ENCODE measurements around the gene ZNF862.
"Not testable (repeated sequence)": the region's sequence is repeated elsewhere in the genome, so short reads cannot be mapped to it uniquely, and the experiment has no call there.

The ZNF862 gene

DNA sequence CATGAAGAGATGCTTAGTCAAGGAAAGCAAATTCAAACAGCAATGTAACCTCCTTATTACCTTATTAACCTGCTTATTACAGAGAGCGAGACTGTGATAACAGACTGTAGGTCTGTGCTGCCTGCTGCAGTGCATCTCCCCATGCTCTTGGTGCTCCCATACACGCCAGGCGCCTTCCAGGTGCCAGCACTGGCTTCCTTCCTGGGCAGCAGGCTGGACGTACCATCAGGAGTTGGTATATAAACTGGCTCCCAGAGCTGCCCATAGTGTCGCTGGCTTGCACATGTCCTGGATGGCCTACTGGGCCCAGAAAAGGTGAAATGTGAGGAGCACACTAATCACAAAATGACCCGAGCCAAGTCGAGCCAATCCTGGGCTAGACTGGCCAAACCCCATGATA lies 49.1 kb downstream of the ZNF862 start:
- H3K27me3 ChIP-seq (ENCODE audit: low read depth, low read length): no peaks in the 10 kb centered on the region
- H3K36me3 ChIP-seq (ENCODE audit: control insufficient read depth in 1 of 2, insufficient read depth in 2 of 2, low read length in 2 of 2): no peaks in the 10 kb centered on the region
- H3K4me3 ChIP-seq (ENCODE audit: low read depth in 1 of 2, low read length in 2 of 2): no peak overlapping the region
- no peaks in the 10 kb centered on the region for H3K9me3 ChIP-seq (ENCODE audit: control insufficient read depth in 1 of 2, low read length in 2 of 2)
- peaks cover 6 to 19% of the 10 kb centered on the region in 2 donors for H3K4me1 ChIP-seq (ENCODE audit: control insufficient read depth in 1 of 2, insufficient read depth in 2 of 2, low read length in 2 of 2)
- no peak overlapping the region for H3K27ac ChIP-seq (ENCODE audit: low read length)

DNA sequence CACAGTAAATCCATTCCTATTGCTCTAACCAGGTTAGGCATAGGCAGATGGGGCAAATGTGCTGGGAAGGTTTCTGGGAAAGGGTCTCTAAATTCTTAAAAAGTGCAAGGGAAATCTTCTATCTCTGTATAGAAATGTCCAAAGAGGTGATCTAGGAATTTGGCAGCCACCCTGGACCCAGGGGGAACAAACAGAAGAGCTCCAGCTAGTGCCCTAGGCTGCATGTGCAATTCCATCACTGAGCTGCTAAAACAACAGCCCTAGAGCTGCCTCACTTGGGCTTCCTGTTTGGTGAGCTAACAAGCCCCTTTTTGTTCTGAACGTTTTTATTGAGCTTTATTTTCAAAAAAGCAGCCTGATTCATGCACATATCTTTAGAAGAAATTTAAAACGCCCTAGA lies 52.5 kb downstream of the ZNF862 start:
- H3K36me3 ChIP-seq (ENCODE audit: control insufficient read depth in 1 of 2, insufficient read depth in 2 of 2, low read length in 2 of 2); H3K4me1 ChIP-seq (ENCODE audit: control insufficient read depth in 1 of 2, insufficient read depth in 2 of 2, low read length in 2 of 2); H3K27me3 ChIP-seq (ENCODE audit: low read depth, low read length); H3K4me3 ChIP-seq (ENCODE audit: low read depth in 1 of 2, low read length in 2 of 2); H3K27ac ChIP-seq (ENCODE audit: low read length); H3K9me3 ChIP-seq (ENCODE audit: control insufficient read depth in 1 of 2, low read length in 2 of 2): not testable (repeated sequence)

DNA sequence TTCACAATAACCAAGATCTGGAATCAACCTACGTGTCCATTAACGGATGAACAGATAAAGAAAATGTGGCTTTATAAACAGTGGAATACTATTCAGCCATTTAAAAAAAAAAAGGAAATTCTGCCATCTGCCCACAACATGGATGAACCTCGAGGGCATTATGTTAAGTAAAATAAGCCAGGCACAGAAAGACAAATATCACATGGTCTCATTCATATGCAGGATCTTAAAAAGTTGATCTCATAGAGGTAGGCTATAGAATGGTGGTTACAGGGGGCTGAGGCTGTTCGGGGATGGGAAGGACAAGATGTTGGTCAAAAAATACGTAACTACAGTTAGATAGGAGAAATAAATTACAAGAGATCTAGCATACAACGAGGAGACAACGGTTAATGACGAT lies 56.8 kb downstream of the ZNF862 start:
- not testable (repeated sequence) for H3K36me3 ChIP-seq (ENCODE audit: control insufficient read depth in 1 of 2, insufficient read depth in 2 of 2, low read length in 2 of 2); H3K27ac ChIP-seq (ENCODE audit: low read length); H3K4me1 ChIP-seq (ENCODE audit: control insufficient read depth in 1 of 2, insufficient read depth in 2 of 2, low read length in 2 of 2); H3K9me3 ChIP-seq (ENCODE audit: control insufficient read depth in 1 of 2, low read length in 2 of 2); H3K27me3 ChIP-seq (ENCODE audit: low read depth, low read length); H3K4me3 ChIP-seq (ENCODE audit: low read depth in 1 of 2, low read length in 2 of 2)

DNA sequence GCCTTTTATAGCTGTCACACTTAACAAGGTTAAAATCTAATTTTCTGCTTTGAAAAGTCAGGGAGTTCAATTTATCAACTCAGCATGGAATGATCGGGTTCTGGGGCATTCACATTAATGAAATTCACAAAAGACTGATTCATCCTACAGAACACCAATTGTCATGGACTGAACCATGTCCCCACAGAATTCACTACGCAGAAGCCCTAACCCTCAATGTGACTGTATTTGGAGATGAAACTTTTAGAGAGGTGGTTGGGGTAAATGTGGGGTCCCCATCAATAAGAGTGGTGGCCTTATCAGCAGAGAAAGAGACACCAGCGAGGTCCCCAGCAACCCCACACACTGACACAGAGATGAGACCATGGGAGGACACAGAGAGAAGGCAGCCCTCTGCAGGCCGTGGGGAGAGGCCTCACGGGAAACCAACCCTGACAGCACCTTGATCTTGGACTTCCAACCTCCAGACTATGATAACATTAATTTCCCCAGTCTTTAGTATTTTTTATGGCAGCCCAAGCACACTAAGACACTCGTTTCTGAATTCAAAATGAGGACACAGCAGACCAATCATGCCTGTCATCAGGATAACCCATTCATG lies 69.7 kb downstream of the ZNF862 start:
- H3K4me1 ChIP-seq (ENCODE audit: control insufficient read depth in 1 of 2, insufficient read depth in 2 of 2, low read length in 2 of 2); H3K27ac ChIP-seq (ENCODE audit: low read length); H3K27me3 ChIP-seq (ENCODE audit: low read depth, low read length); H3K36me3 ChIP-seq (ENCODE audit: control insufficient read depth in 1 of 2, insufficient read depth in 2 of 2, low read length in 2 of 2); H3K4me3 ChIP-seq (ENCODE audit: low read depth in 1 of 2, low read length in 2 of 2); H3K9me3 ChIP-seq (ENCODE audit: control insufficient read depth in 1 of 2, low read length in 2 of 2): not testable (repeated sequence)

DNA sequence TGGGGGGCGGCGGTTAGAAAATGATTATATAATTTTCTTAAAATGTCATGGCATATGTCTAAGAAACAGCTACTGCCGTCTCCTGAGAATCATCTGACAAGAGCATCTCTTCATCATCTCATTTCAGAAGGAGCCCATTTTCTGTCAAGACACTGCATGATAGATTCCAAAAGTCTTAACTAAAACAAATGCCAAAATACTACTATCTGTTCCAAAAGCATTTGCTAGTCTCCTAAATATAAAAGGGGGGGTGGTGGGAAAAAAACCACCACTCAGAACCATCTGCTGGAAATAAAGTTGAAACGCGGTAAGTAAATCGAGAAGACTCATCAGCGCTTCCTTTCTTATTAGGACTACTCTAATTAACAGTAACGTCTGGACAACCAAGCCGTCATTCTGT lies 72.0 kb downstream of the ZNF862 start:
- not testable (repeated sequence) for H3K36me3 ChIP-seq (ENCODE audit: control insufficient read depth in 1 of 2, insufficient read depth in 2 of 2, low read length in 2 of 2); H3K9me3 ChIP-seq (ENCODE audit: control insufficient read depth in 1 of 2, low read length in 2 of 2); H3K4me3 ChIP-seq (ENCODE audit: low read depth in 1 of 2, low read length in 2 of 2); H3K27ac ChIP-seq (ENCODE audit: low read length); H3K27me3 ChIP-seq (ENCODE audit: low read depth, low read length); H3K4me1 ChIP-seq (ENCODE audit: control insufficient read depth in 1 of 2, insufficient read depth in 2 of 2, low read length in 2 of 2)

DNA sequence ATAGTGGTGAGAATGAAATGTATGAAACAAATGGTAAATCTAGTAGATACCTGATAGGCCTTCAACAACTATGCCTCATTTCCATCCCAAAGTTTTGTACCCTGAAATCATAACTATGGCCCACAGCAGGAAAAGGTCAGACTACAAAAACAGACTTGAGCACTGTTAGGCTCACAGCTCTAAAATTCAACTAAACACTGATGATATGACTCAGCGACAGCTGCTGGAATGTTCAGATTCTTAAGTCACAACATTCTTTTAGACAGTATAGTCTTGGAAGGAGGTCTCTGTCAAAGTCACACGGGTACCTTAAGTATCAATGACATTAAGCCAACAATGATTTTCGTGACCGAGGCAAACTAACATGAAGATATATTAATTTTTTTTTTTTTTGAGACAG lies 74.0 kb downstream of the ZNF862 start:
- not testable (repeated sequence) for H3K4me3 ChIP-seq (ENCODE audit: low read depth in 1 of 2, low read length in 2 of 2); H3K27me3 ChIP-seq (ENCODE audit: low read depth, low read length); H3K36me3 ChIP-seq (ENCODE audit: control insufficient read depth in 1 of 2, insufficient read depth in 2 of 2, low read length in 2 of 2); H3K9me3 ChIP-seq (ENCODE audit: control insufficient read depth in 1 of 2, low read length in 2 of 2); H3K27ac ChIP-seq (ENCODE audit: low read length); H3K4me1 ChIP-seq (ENCODE audit: control insufficient read depth in 1 of 2, insufficient read depth in 2 of 2, low read length in 2 of 2)
